C4-2B (cell line): ENCODE data around the gene DBNDD2.

Source experiments
- CTCF ChIP-seq: fragments of 450-650 bp; conservative IDR thresholded peaks from 2 replicates; pipeline ENCODE4 v1.5.1; 2017; ENCODE audit warnings: mild to moderate bottlenecking
- ZFX ChIP-seq: fragments of 450-650 bp; IDR thresholded peaks from 2 replicates; pipeline ENCODE4 v1.6.1; 2017

- TF ChIP-seq CTCF (peak; percentile 84), ZFX (no peak)
Measured at GRCh38 chr20:45445805-45446562, 37.9 kb downstream of the DBNDD2 start.
